Tibial nerve (tissue), 4 donors: ENCODE data around the gene TIAM1.

Experiments used
- EP300 ChIP-seq, 2 donors: sonication (generic); formaldehyde crosslinking; IDR thresholded peaks; one replicate each; pipeline ENCODE4 v1.6.1; 2017; ENCODE audit warnings: antibody characterized with exemption in 2 of 2, mild to moderate bottlenecking in 1 of 2
- POLR2A ChIP-seq, 2 donors: fragments of 450-650 bp; IDR thresholded peaks; one replicate each; pipeline ENCODE4 v1.6.1; 2017; ENCODE audit warnings: antibody characterized with exemption in 2 of 2, mild to moderate bottlenecking in 2 of 2, moderate library complexity in 2 of 2
- TF ChIP-seq, protein P1 (sequence below), 5 experiments: fragments of 200-600 bp in 3 of 5; fragments of 450-650 bp in 2 of 5; sonication (generic) in 3 of 5; IDR thresholded peaks; one replicate each; pipeline ENCODE4 v1.5.1; 2016 to 2019; ENCODE audit warnings: antibody characterized with exemption in 5 of 5, mild to moderate bottlenecking in 3 of 5, moderate library complexity in 2 of 5

- TF ChIP-seq EP300 (IDR thresholded peaks at IDR 0.05) (no peak), POLR2A (IDR thresholded peaks at IDR 0.05) (no peak)
- TF ChIP-seq, protein P1, sequence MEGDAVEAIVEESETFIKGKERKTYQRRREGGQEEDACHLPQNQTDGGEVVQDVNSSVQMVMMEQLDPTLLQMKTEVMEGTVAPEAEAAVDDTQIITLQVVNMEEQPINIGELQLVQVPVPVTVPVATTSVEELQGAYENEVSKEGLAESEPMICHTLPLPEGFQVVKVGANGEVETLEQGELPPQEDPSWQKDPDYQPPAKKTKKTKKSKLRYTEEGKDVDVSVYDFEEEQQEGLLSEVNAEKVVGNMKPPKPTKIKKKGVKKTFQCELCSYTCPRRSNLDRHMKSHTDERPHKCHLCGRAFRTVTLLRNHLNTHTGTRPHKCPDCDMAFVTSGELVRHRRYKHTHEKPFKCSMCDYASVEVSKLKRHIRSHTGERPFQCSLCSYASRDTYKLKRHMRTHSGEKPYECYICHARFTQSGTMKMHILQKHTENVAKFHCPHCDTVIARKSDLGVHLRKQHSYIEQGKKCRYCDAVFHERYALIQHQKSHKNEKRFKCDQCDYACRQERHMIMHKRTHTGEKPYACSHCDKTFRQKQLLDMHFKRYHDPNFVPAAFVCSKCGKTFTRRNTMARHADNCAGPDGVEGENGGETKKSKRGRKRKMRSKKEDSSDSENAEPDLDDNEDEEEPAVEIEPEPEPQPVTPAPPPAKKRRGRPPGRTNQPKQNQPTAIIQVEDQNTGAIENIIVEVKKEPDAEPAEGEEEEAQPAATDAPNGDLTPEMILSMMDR (IDR thresholded peaks at IDR 0.05), result no peak
Measured at GRCh38 chr21:31265366-31266013, 78.6 kb downstream of the TIAM1 start.
